Tibial nerve (tissue), 3 donors: ENCODE measurements around the gene DHX32.
"Not testable (repeated sequence)": the region's sequence is repeated elsewhere in the genome, so short reads cannot be mapped to it uniquely, and the experiment has no call there.

ENCODE experiments used
- CTCF ChIP-seq, 5 experiments: fragments of 200-600 bp in 3 of 5; fragments of 450-650 bp in 2 of 5; sonication (generic) in 3 of 5; IDR thresholded peaks; one replicate each; pipeline ENCODE4 v1.5.1; 2016 to 2019; ENCODE audit warnings: antibody characterized with exemption in 5 of 5, mild to moderate bottlenecking in 3 of 5, moderate library complexity in 2 of 5
- POLR2A ChIP-seq, 2 donors: fragments of 450-650 bp; IDR thresholded peaks; one replicate each; pipeline ENCODE4 v1.6.1; 2017; ENCODE audit warnings: antibody characterized with exemption in 2 of 2, mild to moderate bottlenecking in 2 of 2, moderate library complexity in 2 of 2

GRCh38 chr10:125907598-125907997 lies 26.5 kb upstream of the DHX32 start:
- not testable (repeated sequence) for TF ChIP-seq CTCF, POLR2A (IDR thresholded peaks at IDR 0.05)
